Esophagus squamous epithelium (tissue), 4 donors: Measurements from ENCODE around the gene NUP210L.

ENCODE experiments used
- POLR2A ChIP-seq, 4 donors: fragments of 450-650 bp; IDR thresholded peaks; one replicate each; pipeline ENCODE4 v1.6.1; 2017; ENCODE audit warnings: antibody characterized with exemption in 4 of 4, mild to moderate bottlenecking in 4 of 4, moderate library complexity in 3 of 4
- TF ChIP-seq, protein P1 (sequence below), 6 experiments: fragments of 450-650 bp in 4 of 6; fragments of 200-600 bp in 2 of 6; sonication (generic) in 2 of 6; IDR thresholded peaks; one replicate each; pipeline ENCODE4 v1.5.1; 2016 to 2019; ENCODE audit warnings: antibody characterized with exemption in 6 of 6, mild to moderate bottlenecking in 4 of 6, moderate library complexity in 4 of 6

DNA sequence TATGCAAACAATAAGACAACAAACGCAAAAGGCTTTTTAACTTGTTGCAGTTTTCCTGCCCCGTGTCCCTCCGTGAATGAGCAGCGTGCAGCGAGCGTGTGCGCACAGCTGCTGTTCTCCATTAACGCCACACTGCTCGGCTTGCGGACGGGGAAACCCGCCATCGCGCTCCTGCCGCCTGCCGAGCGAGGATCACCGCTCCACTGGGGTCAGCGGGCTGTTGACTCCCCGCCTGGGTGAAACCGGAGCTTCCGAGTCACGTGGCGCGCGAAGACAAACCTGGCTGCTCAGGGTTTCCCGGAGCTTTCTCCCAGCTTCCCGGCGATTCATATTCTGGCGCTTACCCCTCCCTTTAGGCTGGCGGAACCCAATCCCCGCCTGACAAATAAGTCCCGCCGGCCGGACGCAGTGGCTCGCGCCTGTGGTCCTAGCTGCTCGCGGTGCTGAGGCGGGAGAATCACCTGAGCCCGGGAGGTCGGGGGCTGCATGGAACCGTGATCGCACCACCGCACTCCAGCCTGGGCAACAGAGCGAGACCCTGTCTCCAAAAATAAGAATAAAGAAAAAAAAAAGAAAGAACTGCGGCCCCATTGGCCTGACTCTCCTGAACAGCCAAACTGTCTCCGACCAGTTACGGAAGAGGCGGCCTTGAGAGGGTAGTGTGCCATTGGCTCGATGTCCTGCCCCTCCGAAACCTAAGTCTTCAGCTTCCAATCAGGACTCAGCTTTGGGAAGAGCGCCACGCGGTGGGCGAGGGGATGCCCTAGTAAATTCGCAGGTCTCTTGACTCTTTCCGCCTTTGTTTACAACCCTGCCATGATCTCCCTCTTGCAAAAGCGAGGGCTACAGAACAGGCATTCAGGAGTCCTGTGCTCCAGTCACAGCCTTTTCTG, 187.5 kb downstream of the NUP210L start, which contains the start of gene CREB3L4:
- TF ChIP-seq, protein P1, sequence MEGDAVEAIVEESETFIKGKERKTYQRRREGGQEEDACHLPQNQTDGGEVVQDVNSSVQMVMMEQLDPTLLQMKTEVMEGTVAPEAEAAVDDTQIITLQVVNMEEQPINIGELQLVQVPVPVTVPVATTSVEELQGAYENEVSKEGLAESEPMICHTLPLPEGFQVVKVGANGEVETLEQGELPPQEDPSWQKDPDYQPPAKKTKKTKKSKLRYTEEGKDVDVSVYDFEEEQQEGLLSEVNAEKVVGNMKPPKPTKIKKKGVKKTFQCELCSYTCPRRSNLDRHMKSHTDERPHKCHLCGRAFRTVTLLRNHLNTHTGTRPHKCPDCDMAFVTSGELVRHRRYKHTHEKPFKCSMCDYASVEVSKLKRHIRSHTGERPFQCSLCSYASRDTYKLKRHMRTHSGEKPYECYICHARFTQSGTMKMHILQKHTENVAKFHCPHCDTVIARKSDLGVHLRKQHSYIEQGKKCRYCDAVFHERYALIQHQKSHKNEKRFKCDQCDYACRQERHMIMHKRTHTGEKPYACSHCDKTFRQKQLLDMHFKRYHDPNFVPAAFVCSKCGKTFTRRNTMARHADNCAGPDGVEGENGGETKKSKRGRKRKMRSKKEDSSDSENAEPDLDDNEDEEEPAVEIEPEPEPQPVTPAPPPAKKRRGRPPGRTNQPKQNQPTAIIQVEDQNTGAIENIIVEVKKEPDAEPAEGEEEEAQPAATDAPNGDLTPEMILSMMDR (IDR thresholded peaks at IDR 0.05) = peak in 4 of 6 experiments; percentile 13 to 39 (median 24)
- TF ChIP-seq POLR2A (IDR thresholded peaks at IDR 0.05) = peak in 3 of 4 donors; percentile 49 to 81 (median 80)
